Heart right ventricle (tissue), 16 donors: Measurements from ENCODE around the gene ZNF462. TPM values are rescaled to one million over a fixed set of nuclear protein-coding genes. Genes with fewer than 3 reads are reported as not detected.

Experiments used
- ATAC-seq, 8 donors: fragments of 200-7000 bp; cut with Tn5 transposase; one replicate each; pipeline ENCODE4 v1.9.1; 2020; ENCODE audit warnings: mild to moderate bottlenecking in 8 of 8, moderate library complexity in 8 of 8, moderate number of reproducible peaks in 1 of 8
- DNase-seq, 2 donors: peaks; one replicate each; pipeline ENCODE4 v3.0.0-alpha.2; 2020
- H3K27ac ChIP-seq, 10 donors: fragments of 200-600 bp; sonication (generic) in 2 of 10; one replicate each; pipeline versions ENCODE4 v1.5.0 to v1.8.0; 2020 to 2022; ENCODE audit warnings: mild to moderate bottlenecking in 3 of 10
- H3K27me3 ChIP-seq, 7 donors: fragments of 200-600 bp; one replicate each; pipeline ENCODE4 v1.8.0; 2021 to 2022; ENCODE audit warnings: mild to moderate bottlenecking in 2 of 7
- H3K36me3 ChIP-seq, 9 donors: fragments of 200-600 bp; sonication (generic) in 1 of 9; one replicate each; pipeline versions ENCODE4 v1.5.0 to v1.8.0; 2020 to 2022; ENCODE audit warnings: mild to moderate bottlenecking in 2 of 9
- H3K4me1 ChIP-seq, 9 donors: fragments of 200-600 bp; sonication (generic) in 1 of 9; one replicate each; pipeline versions ENCODE4 v1.5.0 to v1.8.0; 2020 to 2022; ENCODE audit warnings: mild to moderate bottlenecking in 4 of 9
- H3K4me3 ChIP-seq, 10 donors: fragments of 200-600 bp; sonication (generic) in 2 of 10; one replicate each; pipeline versions ENCODE4 v1.5.0 to v1.8.0; 2020 to 2022; ENCODE audit warnings: mild to moderate bottlenecking in 7 of 10, moderate library complexity in 2 of 10
- H3K9me3 ChIP-seq, 11 donors: fragments of 200-600 bp in 10 of 11; sonication (generic) in 2 of 11; one replicate each; pipeline versions ENCODE4 v1.5.0 to v1.8.0; 2013 to 2022; ENCODE audit warnings: mild to moderate bottlenecking in 2 of 11, control low read depth in 1 of 11, moderate library complexity in 1 of 11
- WGBS, 2 donors: extraction: QIAGEN DNeasy Blood & Tissue Kit; methylation state at CpG; one replicate each; pipeline ENCODE4 v1.1.7; 2013; ENCODE audit warnings: inconsistent platforms in 1 of 2; 5-methylcytosine and 5-hydroxymethylcytosine counted together
- intact Hi-C, 10 donors: fragments of 100-400 bp; cut with DNase I; formaldehyde crosslinking; loops; one replicate each; pipeline versions ENCODE4 v1.11.1 to v1.14.2; 2022
- polyA plus RNA-seq, 2 donors: library from polyadenylated mRNA; stranded (reverse); fragments of 200-250 nt; gene quantifications; one replicate each; pipeline ENCODE4 v1.2.3, GENCODE V29; 2013
- total RNA-seq, 10 donors: library from RNA; stranded (reverse); fragmentation: NEBNext Ultra II Directional in 3 of 10; extraction: Animal tissue kit (Norgen Biotek cat#: 25700) in 3 of 10; gene quantifications; one replicate each; pipeline versions ENCODE4 v1.2.1 to v1.2.4, GENCODE V29; 2021 to 2023
- TF ChIP-seq, protein P1 (sequence below), 9 donors: fragments of 200-600 bp; sonication (generic) in 2 of 9; IDR thresholded peaks; one replicate each; pipeline versions ENCODE4 v1.5.0 to v1.8.0; 2021 to 2022; ENCODE audit warnings: antibody characterized with exemption in 9 of 9, mild to moderate bottlenecking in 5 of 9, moderate library complexity in 1 of 9
- donor health status: Arrhythmogenic right ventricular cardiomyopathy.
- donor health status: ischemic (EF 13 %, LVEDD 7.1; RV severe dilation, severe dysfunction).
- donor health status: healthy with polysubstance abuse.
- donor health status: DM: no; HTN: yes; CAD: no.
- donor health status: DM: no; HTN: no; CAD: no.
- donor health status: ischemic (EF 25% LVEDD 6.9; RV normal size, moderate dysfunction).
- donor health status: ischemic (EF 25% LVEDD 5.7; RV mildly dilated, moderate dysfunction).
- donor health status: healthy.
- donor health status: DM: yes; HTN: yes; CAD: no.
- donor health status: Ischemic cardiomyopathy.
- donor health status: ischemic (EF 35%, LVEDD 5.7; RV mildly dilated, moderate dysfunction).
- donor health status: nonischemic (EF 11% LVEDD 7.7; RV severe dilation, severe dysfunction).
- donor health status: DM: yes; HTN: yes; CAD: no.
- donor health status: PGD.
- donor health status: ischemic (EF 29% LVEDD 5.4; RV normal size, mild dysfunction).
- donor health status: nonischemic (EF 23%, LVEDD 6.1; RV moderate dilation, normal function).

Gene ZNF462
- total and polyA plus RNA-seq, 12 donors = 1.9 to 47.7 (median 33.1) TPM

DNA sequence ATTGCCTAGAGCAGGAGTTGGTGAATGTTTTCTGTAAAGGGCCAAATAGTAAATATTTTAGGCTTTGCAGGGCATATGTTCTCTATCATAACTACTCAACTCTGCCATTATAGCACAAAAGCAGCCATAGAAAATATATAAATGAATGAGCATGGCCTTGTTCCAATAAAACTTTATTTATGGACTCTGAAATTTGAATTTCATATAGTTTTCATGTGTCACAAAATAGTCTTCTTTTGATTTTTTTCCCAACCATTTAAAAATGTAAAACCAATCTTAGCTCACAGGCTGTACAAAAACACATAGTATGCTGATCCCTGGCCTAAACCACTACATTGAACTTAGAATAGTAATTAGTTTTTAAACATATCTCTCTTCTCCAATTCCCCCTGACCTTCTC lies 179.6 kb downstream of the ZNF462 start:
- Histone ChIP-seq H3K27ac (no peak overlapping the region), H3K4me3 (no peak overlapping the region), H3K36me3 (no peaks in the 10 kb centered on the region), H3K9me3 (no peaks in the 10 kb centered on the region), H3K4me1 (peaks cover 0 to 8% (median 0%) of the 10 kb centered on the region in 9 donors), H3K27me3 (no peaks in the 10 kb centered on the region)
- ATAC-seq = no peak
- TF ChIP-seq, protein P1, sequence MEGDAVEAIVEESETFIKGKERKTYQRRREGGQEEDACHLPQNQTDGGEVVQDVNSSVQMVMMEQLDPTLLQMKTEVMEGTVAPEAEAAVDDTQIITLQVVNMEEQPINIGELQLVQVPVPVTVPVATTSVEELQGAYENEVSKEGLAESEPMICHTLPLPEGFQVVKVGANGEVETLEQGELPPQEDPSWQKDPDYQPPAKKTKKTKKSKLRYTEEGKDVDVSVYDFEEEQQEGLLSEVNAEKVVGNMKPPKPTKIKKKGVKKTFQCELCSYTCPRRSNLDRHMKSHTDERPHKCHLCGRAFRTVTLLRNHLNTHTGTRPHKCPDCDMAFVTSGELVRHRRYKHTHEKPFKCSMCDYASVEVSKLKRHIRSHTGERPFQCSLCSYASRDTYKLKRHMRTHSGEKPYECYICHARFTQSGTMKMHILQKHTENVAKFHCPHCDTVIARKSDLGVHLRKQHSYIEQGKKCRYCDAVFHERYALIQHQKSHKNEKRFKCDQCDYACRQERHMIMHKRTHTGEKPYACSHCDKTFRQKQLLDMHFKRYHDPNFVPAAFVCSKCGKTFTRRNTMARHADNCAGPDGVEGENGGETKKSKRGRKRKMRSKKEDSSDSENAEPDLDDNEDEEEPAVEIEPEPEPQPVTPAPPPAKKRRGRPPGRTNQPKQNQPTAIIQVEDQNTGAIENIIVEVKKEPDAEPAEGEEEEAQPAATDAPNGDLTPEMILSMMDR (IDR thresholded peaks at IDR 0.05) = no peak
- intact Hi-C loops = loop anchor here in 1 of 10 donors (10.0 kb wide), 1 partner anchor 388 kb away; no protein-coding TSS in a partner anchor
- no peak for DNase-seq

DNA sequence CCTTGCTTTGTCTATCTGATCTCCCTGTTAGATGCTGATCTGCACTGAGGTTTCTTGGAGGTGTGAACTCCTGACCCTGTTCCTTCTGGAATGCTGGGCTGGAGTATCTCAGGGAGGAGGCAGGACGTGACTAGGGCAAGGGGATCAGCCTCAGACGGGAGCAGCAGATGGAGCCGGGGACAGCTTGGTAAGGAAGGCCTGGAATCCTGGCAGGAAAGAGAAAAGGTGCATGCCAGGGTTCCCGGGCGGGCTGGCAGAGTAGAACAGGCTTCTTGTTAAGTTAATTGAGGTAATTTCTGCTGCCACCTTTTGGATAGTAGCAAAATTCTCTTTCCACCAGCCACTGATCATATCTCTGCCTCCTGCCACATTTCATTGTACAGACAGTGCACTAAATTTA lies 180.9 kb downstream of the ZNF462 start:
- Histone ChIP-seq H3K27ac (no peak overlapping the region), H3K36me3 (no peaks in the 10 kb centered on the region), H3K4me1 (peaks cover 0 to 8% (median 0%) of the 10 kb centered on the region in 9 donors), H3K4me3 (no peak overlapping the region), H3K9me3 (no peaks in the 10 kb centered on the region), H3K27me3 (no peaks in the 10 kb centered on the region)
- TF ChIP-seq, protein P1 (IDR thresholded peaks at IDR 0.05) = peak in 4 of 9 donors; percentile 28 to 40 (median 32)
- peak in 3 of 8 donors; percentile 44 to 68 (median 44) for ATAC-seq
- DNase-seq = peak in 1 of 2 donors; percentile 18
- intact Hi-C loops = loop anchor here in 1 of 10 donors (10.0 kb wide), 1 partner anchor 389 kb away; no protein-coding TSS in a partner anchor
- WGBS, 2 donors = 28 to 33% methylated on average over 5 of the region's 5 CpGs

DNA sequence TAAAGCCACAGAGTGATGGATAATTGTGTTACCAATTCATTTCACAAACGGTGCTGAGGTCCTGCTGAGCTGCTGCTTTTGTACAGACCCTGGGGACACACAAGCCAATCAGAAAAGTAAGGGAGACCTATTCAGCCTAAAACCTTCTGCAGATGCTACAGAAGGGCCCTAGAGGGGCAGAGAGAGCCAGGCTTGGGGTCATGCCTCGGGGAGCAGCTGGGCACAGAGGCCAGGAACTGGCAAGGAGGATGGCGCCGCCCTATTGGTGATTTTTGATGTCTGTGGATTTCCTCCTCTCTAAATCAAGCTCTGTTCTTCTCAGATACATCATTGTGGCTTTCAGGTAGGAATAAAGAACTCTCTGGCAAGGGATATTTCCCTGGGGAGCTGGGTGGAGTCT lies 181.9 kb downstream of the ZNF462 start:
- WGBS, 2 donors = 89% methylated on average over 4 of the region's 4 CpGs
- TF ChIP-seq, protein P1 (IDR thresholded peaks at IDR 0.05) = peak in 2 of 9 donors; percentile 11 to 12
- no peaks in the 10 kb centered on the region for H3K9me3 ChIP-seq
- H3K4me3 ChIP-seq = no peak overlapping the region
- H3K27me3 ChIP-seq = no peaks in the 10 kb centered on the region
- peaks cover 0 to 8% (median 0%) of the 10 kb centered on the region in 9 donors for H3K4me1 ChIP-seq
- H3K36me3 ChIP-seq = no peaks in the 10 kb centered on the region
- ATAC-seq (no peak), DNase-seq (no peak)
- H3K27ac ChIP-seq = no peak overlapping the region
- intact Hi-C loops = loop anchor here in 1 of 10 donors (10.0 kb wide), 1 partner anchor 390 kb away; no protein-coding TSS in a partner anchor

DNA sequence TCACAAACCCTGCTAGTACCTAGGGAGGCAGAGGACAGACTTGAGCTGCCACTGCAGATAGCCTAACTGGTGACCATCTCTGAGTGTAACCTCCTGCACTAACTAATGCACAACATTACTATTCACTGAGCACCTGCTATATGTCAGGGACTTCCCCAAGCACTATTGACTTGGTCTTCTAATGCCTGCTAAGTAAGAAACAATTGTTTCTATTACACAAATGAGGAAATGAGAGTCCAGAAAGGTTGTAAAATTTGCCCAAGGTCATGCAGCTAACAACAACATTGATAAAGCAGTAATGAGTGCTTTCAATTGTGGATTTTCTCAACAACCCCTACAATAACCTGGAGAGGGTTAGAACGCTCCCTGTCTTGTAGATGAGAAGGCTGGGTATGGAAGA lies 183.7 kb downstream of the ZNF462 start:
- H3K4me3 ChIP-seq = no peak overlapping the region
- ATAC-seq (no peak), DNase-seq (no peak)
- TF ChIP-seq, protein P1 (IDR thresholded peaks at IDR 0.05) = no peak
- H3K27ac ChIP-seq = no peak overlapping the region
- peaks cover 0 to 8% (median 0%) of the 10 kb centered on the region in 9 donors for H3K4me1 ChIP-seq
- H3K27me3 ChIP-seq = no peaks in the 10 kb centered on the region
- no peaks in the 10 kb centered on the region for H3K9me3 ChIP-seq
- no peaks in the 10 kb centered on the region for H3K36me3 ChIP-seq
- intact Hi-C loops = loop anchor here in 1 of 10 donors (10.0 kb wide), 1 partner anchor 392 kb away; no protein-coding TSS in a partner anchor
- 96 to 100% methylated on average over 1 of the region's 1 CpG for WGBS, 2 donors
